Hematopoietic multipotent progenitor cell treated with erythropoietin and hydrocortisone succinate and interleukin-3 and kit ligand, for 4 days (in vitro differentiated cells): ENCODE measurements around the gene MDP1.
A peak's percentile ranks its signal among the peaks of the same experiment; 100 is the strongest.

Source experiments
- DNase-seq: peaks from one replicate; pipeline ENCODE4 v3.0.0-alpha.2; 2015

The MDP1 gene

DNA sequence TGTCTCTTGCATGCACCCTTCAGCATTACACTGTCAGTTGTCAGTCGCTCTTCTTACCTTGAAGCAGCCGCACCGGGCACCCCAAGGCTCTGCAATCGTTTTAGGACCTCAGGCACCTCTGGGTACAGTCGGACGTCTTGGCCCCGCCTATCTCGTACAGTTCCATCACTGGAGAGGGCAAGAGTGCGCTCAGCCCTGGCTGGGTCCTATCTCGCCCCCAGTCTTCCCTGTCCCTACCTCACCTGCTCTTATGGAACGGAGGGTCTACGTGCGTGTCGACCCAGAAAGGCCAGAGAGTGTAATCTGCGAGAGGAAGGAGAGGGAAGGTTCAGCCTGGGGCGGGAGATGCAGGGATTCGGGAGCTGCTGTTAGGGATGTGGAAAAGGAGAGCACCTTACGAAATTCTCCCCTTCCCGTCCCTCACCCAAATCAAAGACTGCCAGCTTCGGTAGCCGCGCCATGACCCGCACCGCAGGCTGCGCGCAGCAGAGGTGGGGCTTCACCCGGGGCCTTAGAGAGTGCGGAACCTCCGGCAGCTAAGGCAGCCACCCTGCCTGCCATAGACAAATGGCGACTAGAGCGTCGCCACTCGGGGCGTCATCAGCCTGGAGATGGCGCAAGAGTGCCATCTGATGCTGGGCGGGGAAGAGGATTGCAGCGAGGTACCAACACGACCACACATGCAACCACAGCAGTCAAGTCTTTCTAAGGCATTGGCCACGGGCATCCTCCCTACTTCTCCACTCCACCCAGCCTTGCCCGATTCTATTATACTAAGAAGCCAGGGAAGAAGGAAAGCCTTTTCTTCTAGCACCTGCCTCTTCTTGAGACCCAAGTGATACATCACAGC, at the start of gene MDP1:
MDP1 (minus strand) TSS at position 572 of the 850 bp plus-strand sequence; CDS start at position 461, 111 bp downstream.
- peak; percentile 97 for DNase-seq

DNA sequence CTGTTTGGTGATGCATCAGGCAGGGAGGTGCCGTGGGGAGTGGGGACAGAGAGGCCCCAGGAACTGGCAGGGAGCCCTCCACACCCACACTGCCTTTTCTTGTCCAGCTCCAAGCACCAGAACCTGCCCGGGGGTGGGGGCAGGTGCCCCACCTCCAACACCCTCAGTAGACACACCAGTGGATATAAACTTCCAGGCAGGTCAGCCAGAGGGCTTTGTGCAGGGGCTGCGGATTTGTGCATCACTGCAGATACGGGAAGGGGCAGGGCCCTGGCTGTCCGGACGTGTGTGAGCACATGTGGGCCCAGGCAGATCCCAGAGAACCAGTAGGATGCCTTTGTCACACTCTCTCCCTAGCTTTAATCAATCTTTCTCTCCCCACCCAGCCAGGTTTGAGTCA, 48.4 kb upstream of the MDP1 start:
- no peak for DNase-seq

DNA sequence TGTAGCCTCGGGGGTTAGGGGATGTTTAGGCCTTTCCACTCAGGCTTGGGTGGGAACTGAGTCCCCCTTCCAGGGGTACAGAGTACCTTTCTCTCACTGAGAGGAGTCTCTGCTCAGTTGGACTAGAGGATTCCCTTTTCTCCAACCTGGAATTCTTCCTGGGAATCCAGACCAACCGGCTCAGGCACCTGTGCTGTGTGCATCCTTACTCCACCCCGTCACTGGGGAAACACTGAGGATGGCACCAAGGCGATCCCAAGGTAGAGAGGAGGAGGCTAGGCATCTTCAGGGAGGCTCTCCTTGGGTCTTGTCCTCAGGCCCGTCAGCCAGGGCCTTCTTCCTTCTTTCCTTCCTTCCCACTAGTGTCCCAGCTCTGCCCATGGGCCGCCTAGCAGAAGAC, 48.0 kb upstream of the MDP1 start:
- no peak for DNase-seq

GRCh38 chr14:24262821-24263733, 47.2 kb upstream of the MDP1 start, which contains the start of gene TGM1:
Gene TGM1 (minus strand): TSS chr14:24263177. CDS start chr14:24262352, 825 bp downstream.
- no peak for DNase-seq

- DNase-seq: no peak
Observed at GRCh38 chr14:24261969-24262327, 46.1 kb upstream of the MDP1 start.

DNA sequence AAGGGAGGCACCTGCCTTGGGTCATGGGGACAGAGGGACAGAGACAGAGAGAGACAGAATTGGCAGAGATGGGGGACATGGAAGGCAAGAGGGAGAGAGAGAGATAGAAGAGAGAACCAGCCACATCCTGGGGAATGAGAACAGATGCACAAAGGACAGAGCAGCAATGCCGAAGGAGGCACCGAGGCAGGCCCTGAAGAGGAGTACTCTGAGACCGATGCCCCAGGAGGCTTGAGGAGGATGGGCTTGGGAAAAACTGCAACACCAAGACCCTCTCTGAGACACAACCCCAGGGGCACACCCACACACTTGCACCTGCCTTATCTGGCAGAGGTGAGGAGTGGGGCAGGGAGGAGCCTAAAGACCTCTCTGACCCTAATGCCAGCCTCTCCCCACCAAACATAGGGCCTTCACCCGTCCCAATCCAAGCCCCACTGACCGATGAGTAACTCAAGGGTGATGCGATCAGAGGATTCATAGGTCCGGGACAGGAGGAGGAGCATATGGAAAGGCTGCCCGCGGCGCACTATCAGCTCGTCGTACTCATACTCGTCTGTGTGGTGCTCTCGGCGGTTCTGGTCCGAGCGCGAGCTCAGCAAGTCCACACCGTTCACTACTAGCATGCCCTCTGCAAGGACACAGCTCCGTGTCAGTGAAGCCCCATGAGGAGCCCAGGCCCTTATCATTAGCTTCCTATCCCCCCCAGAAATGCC, 45.5 kb upstream of the MDP1 start:
- DNase-seq: no peak

DNA sequence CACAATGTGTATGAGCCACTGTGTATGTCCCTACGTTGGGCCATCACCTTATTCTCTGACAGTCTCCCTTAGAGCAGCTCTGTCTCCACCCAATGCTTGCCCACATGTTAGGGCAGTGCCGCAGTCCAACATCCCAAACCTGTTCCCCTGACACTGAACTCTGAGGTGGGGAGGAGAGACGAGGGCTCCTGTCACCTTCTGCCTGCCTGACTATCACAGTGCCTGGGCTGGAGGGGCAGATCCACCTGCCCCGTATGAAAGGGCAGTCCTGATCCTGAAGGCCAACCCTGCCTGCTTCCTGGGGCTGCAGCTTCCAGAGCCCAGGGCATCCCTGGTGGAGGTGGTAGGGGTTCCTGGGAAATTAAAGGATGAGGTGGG, 44.9 kb upstream of the MDP1 start:
- DNase-seq: no peak

DNA sequence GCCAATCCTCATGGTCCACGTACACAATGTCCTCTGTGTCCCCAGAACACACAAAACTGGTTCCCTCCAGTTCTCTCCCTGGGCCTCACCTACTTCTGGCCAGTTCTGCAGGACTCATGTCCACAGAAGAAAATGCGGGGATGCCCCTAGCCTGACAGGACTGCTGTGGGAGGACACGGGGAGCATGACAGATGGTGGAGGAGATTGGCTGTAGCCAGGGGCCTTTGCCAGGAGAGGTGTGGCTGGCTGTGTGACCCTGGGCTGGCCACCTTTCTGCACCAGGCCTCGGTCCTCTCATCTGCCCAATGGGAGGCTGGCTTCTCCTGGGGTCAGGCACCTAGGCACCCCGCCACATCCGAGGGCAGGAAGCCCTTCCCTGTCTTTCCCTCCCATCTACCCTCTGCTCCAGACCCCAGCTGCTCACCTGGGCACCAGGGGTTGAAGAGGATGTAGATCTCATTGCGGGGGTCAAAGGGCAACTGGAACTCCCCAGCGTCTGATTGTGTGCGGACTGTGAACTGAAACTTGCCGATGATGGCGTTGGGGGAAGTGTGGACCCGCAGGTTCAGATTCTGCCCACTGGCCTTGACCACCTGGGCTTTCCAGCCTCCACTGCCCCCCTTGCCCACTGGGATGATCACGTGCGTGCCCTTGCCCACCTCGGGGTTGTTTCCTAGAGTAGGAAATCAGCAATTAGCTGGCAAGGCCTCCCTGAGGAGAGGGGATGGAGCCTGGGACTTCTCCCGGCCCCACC, 44.3 kb upstream of the MDP1 start:
- DNase-seq: no peak

DNA sequence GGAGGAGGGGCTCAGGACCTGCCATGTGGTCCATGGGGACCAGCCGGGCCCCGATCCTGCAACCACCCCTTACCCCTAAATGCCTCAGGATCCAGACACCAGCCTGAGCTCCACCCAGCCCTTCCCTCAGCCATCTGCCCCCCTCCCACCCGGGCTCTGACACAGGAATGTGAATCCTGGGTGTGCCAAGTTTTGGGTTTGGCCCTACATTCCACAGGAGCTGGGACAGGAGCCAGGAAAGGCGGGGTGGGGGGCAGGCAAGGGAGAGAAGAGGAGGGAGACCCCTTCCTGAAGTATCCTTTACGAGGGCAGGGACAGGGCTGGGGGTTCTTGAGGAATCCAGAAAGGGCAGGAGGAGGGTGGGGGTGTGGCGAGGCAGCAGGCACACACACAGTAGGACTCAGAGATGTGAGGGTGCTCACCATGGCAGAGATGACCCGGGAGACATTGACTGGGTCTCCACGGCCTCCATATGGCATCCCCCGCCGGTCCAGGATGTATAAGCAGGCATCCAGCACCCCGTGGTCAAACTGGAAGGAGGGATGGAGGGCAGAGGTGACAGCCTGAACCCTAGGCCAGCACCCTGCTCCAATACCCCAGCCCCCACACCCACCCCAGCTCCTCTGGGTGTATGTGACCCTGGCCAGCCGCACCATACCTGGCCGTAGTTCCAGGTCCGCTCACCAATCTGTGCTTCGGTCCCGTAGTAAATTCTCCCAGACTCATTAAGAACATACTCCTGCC, 43.6 kb upstream of the MDP1 start:
- DNase-seq: no peak

DNA sequence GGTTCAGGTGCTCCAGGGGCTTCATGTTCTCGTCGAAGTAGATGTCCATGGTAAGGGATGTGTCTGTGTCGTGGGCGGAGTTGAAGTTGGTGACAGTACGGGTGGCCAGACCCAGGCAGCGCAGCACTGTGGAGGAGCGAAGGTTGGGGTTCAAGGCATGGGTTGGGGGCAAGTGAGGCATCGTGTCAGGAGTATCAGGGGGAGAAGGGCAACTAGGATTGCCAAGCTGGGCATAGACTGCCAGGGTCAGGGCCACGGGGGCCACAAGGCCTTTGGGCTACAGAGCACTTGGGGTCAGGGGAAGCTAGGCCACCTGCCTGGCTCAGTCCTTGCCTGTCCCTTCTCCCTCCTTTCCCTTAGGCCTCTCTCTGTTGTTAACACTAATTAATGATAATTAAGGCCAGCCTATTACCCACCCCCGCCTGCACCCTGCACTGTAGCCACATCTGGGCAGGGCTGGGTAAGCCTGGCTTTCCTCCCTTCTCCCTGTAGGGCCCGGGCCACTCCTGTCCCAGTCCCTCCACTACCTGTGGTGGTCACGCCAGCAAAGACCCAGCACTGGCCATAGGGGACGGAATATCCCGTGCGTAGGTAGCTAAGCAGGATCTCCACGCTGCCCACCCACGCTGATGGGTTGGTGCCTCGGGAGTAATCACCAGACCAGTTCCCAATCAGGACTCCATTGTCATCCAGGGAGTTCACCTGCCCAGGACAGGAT, 42.8 kb upstream of the MDP1 start:
- DNase-seq: no peak

- DNase-seq: no peak
Observed at GRCh38 chr14:24258119-24258518, 42.3 kb upstream of the MDP1 start.

- DNase-seq: no peak
Observed at GRCh38 chr14:24256960-24257359, 41.1 kb upstream of the MDP1 start.

DNA sequence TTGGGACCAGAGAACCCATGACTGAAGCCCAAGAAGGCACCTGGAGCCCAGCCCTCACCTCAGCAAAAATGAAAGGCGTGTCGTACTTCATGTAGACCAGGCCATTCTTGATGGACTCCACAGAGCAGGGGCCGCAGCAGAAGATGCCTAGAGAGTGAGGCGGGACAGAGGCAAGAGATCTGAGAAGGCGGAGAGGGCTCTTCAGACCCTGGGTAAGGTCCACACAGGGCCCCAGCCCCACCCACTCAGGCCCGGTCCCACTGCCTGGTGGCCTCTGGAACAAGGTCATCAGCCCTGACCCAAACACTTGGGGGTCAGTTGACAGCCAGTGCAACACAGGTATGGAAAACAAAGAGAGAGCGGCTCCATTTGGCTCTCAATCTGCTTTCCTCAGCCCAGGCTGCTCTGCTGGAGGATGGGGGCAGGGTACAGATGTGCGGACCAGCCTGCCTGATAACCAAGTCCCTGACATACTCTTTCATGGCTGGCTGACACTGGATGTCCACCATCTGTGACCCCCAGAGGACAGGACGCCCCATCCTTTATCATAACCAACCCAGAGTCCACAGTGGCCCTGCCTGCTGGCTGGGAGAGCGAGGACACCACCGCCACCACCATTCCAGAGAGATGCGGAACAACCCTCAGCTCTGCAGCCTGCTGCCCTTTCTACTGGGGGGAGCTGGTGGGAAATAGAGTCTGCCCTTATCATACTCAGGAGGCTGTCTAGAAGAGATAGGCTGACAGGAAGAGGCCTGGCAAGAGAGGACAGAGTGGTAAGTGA, 40.3 kb upstream of the MDP1 start:
- peak; percentile 89 for DNase-seq

- DNase-seq: no peak
Observed at GRCh38 chr14:24255438-24255837, 39.6 kb upstream of the MDP1 start.

DNA sequence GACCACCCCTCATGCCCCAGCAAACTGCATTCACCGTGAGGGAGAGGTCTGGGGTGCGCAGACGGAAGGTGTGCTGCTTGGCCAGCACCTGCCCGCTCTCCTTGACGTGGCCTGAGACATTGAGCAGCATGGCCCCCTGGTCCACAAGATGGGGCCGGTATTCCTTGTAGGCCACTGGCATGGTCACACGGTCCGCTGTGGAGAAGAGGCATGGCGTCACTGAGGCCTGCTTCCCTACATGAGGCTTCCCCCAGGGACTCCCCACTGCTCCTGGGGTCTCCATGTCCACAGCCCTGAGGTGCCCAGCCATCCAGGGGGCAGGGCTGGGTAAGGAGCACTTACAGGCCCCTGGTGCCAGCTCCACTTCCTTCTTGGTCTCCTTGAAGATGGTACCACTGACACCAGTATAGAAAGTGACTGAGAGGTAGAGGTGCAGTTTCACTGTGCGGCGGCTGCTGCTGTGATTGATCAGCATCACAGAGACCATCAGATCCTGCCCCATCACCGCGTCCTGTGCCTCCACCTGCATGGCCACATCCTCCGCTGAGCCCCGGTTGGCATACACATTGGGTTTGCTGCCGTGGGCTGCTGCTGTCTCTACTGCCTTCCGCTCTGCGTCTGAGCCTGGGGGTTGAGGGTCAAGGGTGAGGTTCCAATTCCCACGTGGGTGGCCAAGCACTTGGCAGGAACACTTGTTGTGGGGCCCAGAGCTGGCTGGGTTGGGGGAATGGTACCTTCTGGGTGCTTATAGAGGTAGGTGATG, 38.9 kb upstream of the MDP1 start:
- DNase-seq: no peak

DNA sequence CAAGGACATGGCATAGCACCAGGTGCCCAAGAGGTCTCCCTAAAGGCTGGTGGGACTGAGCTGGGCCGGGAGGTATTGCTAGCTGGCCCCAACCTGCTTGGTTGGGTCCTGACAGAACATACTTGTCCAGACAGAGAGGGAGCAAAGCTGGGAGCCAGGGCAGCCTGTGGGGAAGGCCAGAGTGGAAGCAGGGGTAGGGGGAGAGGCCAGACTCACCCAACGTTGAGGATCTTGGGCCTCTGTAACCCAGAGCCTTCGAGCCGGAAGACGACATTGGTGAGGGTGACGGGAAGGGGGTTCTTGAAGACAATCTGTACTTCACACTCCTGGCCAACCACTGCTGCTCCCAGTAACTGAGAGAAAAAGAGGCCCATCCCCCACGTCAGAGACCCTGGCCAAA, 38.1 kb upstream of the MDP1 start:
- DNase-seq: no peak

GRCh38 chr14:24252289-24253124, 36.6 kb upstream of the MDP1 start:
- DNase-seq: no peak

DNA sequence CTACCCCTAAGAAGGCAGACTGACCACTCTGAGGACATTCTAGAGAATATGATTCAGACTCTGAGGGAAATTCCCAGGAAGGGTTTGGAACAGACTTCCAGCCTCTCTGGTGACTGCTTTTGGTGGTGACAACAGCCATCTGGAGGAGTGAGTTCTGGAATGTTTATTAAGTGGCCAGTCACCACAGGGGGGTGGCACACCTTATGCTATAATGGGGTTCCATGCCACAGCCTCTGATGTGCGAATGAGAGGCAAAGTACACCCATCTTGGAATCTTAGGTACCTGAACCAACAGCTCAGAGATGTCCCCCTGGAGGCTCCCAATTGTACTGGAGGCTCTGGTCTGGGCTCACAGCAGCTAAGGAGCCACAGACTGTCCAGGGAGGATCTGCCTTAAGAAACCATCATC, 36.0 kb upstream of the MDP1 start:
- DNase-seq: no peak
